ENCODE measurements around the gene DGKQ. TPM values are rescaled to one million over a fixed set of nuclear protein-coding genes. Genes with fewer than 3 reads are reported as not detected.

The DGKQ gene
- total and polyA plus RNA-seq, 4 experiments from 2014 or later, result 1.9 to 29.6 (median 18.2) TPM

DNA sequence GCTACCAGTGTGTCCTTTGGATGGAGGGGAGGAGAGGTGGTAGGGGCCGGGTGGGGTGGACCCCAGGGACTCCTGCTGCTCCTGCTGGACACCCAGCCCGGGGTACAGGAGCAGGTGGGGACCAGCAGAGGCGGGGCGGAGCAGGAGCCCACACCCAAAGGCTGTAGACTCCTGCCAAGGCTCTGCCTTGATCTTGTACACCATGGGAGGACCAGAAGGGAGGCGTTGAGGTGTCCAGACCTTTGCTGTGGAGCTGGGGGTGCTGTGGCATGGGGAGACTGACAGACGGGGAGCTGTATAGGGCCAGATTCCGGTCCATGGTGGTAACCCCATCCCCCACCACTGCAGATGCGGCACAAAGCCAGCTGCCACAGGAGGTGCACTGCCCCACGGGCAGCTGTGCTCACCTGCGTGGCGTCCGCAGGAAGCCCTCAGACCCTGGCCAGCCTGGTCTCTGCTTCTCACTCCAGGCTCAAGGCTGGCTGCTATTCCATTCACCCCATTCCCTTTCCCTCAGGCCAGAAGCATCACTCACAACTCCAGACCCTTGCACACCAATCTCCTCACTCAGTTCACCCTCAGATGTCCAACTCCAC, 24.8 kb upstream of the DGKQ start:
- Mint-ChIP-seq H3K9me3 (peaks cover 0 to 1% (median 0%) of the 10 kb centered on the region in 8 donors), H3K4me3 (peak overlapping the region in 6 of 8 donors; percentile 5 to 60 (median 35)), H3K4me1 (peaks cover 0 to 13% (median 6%) of the 10 kb centered on the region in 4 donors), H3K36me3 (no peaks in the 10 kb centered on the region), H3K27me3 (peaks cover 9 to 14% of the 10 kb centered on the region in 2 donors), H3K27ac (no peak overlapping the region)
- H3K4me1 ChIP-seq (ENCODE audit: insufficient read depth, low read length), result peaks cover 9% of the 10 kb centered on the region
- H3K9me3 ChIP-seq (ENCODE audit: control insufficient read depth in 1 of 2, low read length in 2 of 2), result no peaks in the 10 kb centered on the region
- ChIA-PET CTCF (ENCODE audit: partially characterized antibody) (interaction anchor here (1.1 kb wide), 1 partner anchor 256 kb away, joined by 6 read pairs; no protein-coding TSS in a partner anchor), POLR2A (ENCODE audit: partially characterized antibody) (interaction anchor here (1.5 kb wide), 1 partner anchor 11 kb away, joined by 7 read pairs; no protein-coding TSS in a partner anchor)
- peak in 1 of 5 donors; percentile 36 for DNase-seq
- no peak overlapping the region for H3K27ac ChIP-seq (ENCODE audit: low read depth, low read length)
- intact Hi-C loops (cut with micrococcal nuclease), result no loop called here
- H3K4me3 ChIP-seq (ENCODE audit: low read length in 2 of 2), result no peak overlapping the region
- H3K27me3 ChIP-seq (ENCODE audit: insufficient read depth, low read length), result peaks cover 6% of the 10 kb centered on the region
- no peaks in the 10 kb centered on the region for H3K36me3 ChIP-seq (ENCODE audit: insufficient read depth, low read length)

DNA sequence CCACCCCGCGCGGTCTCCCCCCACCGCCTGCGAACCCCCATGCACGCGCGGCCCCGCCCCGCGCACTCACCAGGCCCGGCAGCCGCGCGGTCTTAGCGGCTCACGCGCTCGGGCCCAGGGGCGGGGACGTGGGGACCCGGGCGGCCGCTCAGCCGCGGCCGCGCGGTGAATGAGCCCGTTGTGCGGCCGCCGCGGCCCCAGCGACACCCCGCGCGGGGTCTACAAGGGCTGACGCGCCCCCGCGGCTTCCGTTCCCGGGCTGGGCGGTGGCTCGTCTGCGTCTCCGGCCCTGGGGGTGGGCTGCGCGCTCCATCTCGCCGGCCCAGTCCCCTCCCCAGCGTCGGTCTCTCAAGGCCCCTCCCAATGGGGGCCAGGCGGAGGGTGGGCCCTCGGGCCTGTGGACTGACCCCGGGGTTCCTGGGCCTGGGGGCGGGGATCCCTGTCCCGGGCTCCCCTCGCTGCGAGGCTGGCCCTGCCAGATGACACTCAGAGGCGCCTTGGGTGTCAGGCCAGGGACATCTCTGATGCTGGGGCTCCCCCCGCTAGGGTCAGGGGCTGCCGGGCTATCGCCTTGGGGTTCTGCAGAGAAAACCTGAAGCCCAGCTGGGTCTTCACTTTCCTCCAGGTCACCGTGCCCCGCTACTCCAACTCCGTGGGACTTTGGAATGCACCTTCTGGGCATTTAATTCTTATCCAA, 24.2 kb upstream of the DGKQ start:
- Mint-ChIP-seq H3K4me3 (peak overlapping the region in 4 of 8 donors; percentile 17 to 63 (median 52)), H3K27ac (no peak overlapping the region), H3K9me3 (peaks cover 0 to 1% (median 0%) of the 10 kb centered on the region in 8 donors), H3K27me3 (peaks cover 9 to 14% of the 10 kb centered on the region in 2 donors), H3K36me3 (no peaks in the 10 kb centered on the region), H3K4me1 (peaks cover 0 to 13% (median 6%) of the 10 kb centered on the region in 4 donors)
- Histone ChIP-seq H3K4me3 (ENCODE audit: low read length in 2 of 2) (no peak overlapping the region), H3K9me3 (ENCODE audit: control insufficient read depth in 1 of 2, low read length in 2 of 2) (no peaks in the 10 kb centered on the region), H3K27me3 (ENCODE audit: insufficient read depth, low read length) (peaks cover 6% of the 10 kb centered on the region), H3K4me1 (ENCODE audit: insufficient read depth, low read length) (peaks cover 9% of the 10 kb centered on the region), H3K36me3 (ENCODE audit: insufficient read depth, low read length) (no peaks in the 10 kb centered on the region), H3K27ac (ENCODE audit: low read depth, low read length) (no peak overlapping the region)
- peak in 1 of 5 donors; percentile 29 for DNase-seq
- ChIA-PET POLR2A (ENCODE audit: partially characterized antibody) (interaction anchor here (1.5 kb wide), 1 partner anchor 12 kb away, joined by 7 read pairs; no protein-coding TSS in a partner anchor), CTCF (ENCODE audit: partially characterized antibody) (no interaction called here)
- intact Hi-C loops (cut with micrococcal nuclease), result no loop called here

- peaks cover 6% of the 10 kb centered on the region for H3K27me3 ChIP-seq (ENCODE audit: insufficient read depth, low read length)
Observed at GRCh38 chr4:996997-997374, 23.6 kb upstream of the DGKQ start.

DNA sequence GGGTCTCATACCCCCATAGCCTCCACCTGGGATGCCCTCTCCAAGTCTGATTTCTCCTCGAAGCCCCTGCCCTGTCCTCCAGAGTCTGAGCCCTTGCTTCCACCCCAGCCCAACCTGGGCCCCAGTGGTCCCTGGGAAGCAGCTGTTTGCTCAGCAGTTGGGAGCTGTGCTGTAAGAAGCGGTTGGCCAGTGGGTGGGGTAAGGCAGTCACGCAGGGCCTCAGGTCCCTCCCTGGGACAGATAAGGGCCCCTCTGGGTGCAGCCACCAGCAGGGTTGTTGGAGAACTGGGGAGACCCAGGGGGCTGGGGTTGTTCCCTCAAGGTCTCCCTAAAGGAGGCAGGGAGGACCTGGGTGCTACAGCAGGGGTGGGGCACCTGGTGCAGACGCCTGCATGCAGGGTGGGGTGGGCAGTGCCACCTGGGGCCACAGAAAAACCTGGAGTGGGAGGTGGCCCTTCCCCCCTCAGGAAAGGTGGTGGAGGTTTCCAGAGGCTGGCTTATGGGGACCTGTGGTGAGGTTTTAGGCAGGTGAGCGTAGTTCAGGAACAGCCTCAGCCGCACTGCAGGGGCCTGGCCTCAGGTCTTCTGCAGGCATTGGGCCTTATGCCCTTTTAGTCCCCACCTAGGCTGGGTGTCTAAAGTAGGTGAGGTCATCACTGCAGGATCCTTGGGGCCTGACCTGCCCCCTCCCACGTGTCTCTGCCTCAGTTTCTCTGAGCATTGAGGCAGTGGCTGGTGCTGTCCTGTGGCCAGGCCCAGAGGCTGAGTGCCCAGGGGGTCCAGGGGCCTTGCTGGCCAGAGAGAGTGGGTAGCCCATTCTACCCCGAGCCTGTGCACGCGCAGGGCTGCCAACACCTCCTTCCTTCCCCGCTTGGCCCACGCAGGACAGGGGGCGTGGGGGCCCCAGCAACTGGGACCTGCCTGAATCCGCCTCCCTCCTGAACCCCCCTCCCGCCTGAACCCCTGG, 22.9 kb upstream of the DGKQ start:
- no peak overlapping the region for H3K4me3 Mint-ChIP-seq
- ChIA-PET CTCF (ENCODE audit: partially characterized antibody) (no interaction called here), POLR2A (ENCODE audit: partially characterized antibody) (no interaction called here)
- H3K4me1 Mint-ChIP-seq, result peaks cover 0 to 13% (median 5%) of the 10 kb centered on the region in 4 donors
- H3K27me3 ChIP-seq (ENCODE audit: insufficient read depth, low read length), result peaks cover 2% of the 10 kb centered on the region
- no peak overlapping the region for H3K27ac ChIP-seq (ENCODE audit: low read depth, low read length)
- peaks cover 9 to 12% of the 10 kb centered on the region in 2 donors for H3K27me3 Mint-ChIP-seq
- no peaks in the 10 kb centered on the region for H3K36me3 Mint-ChIP-seq
- H3K9me3 ChIP-seq (ENCODE audit: control insufficient read depth in 1 of 2, low read length in 2 of 2), result no peaks in the 10 kb centered on the region
- intact Hi-C loops (cut with micrococcal nuclease), result no loop called here
- H3K4me1 ChIP-seq (ENCODE audit: insufficient read depth, low read length), result peaks cover 9% of the 10 kb centered on the region
- peak in 1 of 5 donors; percentile 33 for DNase-seq
- H3K36me3 ChIP-seq (ENCODE audit: insufficient read depth, low read length), result no peaks in the 10 kb centered on the region
- no peak overlapping the region for H3K27ac Mint-ChIP-seq
- no peak overlapping the region for H3K4me3 ChIP-seq (ENCODE audit: low read length in 2 of 2)
- H3K9me3 Mint-ChIP-seq, result no peaks in the 10 kb centered on the region

More at GRCh38 chr4:996997-997374, 23.6 kb upstream of the DGKQ start:
- no peak overlapping the region for H3K27ac Mint-ChIP-seq
- POLR2A ChIA-PET (ENCODE audit: partially characterized antibody), result no interaction called here
- Histone ChIP-seq H3K27ac (ENCODE audit: low read depth, low read length) (no peak overlapping the region), H3K4me3 (ENCODE audit: low read length in 2 of 2) (no peak overlapping the region), H3K4me1 (ENCODE audit: insufficient read depth, low read length) (peaks cover 9% of the 10 kb centered on the region), H3K9me3 (ENCODE audit: control insufficient read depth in 1 of 2, low read length in 2 of 2) (no peaks in the 10 kb centered on the region), H3K36me3 (ENCODE audit: insufficient read depth, low read length) (no peaks in the 10 kb centered on the region)
- H3K9me3 Mint-ChIP-seq, result no peaks in the 10 kb centered on the region
- H3K36me3 Mint-ChIP-seq, result no peaks in the 10 kb centered on the region
- H3K4me3 Mint-ChIP-seq, result no peak overlapping the region
- CTCF ChIA-PET (ENCODE audit: partially characterized antibody), result no interaction called here
- H3K4me1 Mint-ChIP-seq, result peaks cover 0 to 13% (median 5%) of the 10 kb centered on the region in 4 donors
- intact Hi-C loops (cut with micrococcal nuclease), result no loop called here
- no peak for DNase-seq
- H3K27me3 Mint-ChIP-seq, result peaks cover 9 to 13% of the 10 kb centered on the region in 2 donors

GRCh38 chr4:995311-996026, 22.1 kb upstream of the DGKQ start:
- no peak overlapping the region for H3K27ac ChIP-seq (ENCODE audit: low read depth, low read length)
- H3K4me3 ChIP-seq (ENCODE audit: low read length in 2 of 2), result no peak overlapping the region
- H3K36me3 Mint-ChIP-seq, result no peaks in the 10 kb centered on the region
- H3K4me1 Mint-ChIP-seq, result peaks cover 0 to 13% (median 5%) of the 10 kb centered on the region in 4 donors
- H3K4me1 ChIP-seq (ENCODE audit: insufficient read depth, low read length), result peaks cover 9% of the 10 kb centered on the region
- H3K36me3 ChIP-seq (ENCODE audit: insufficient read depth, low read length), result no peaks in the 10 kb centered on the region
- H3K27me3 Mint-ChIP-seq, result peaks cover 8 to 10% of the 10 kb centered on the region in 2 donors
- intact Hi-C loops (cut with micrococcal nuclease), result no loop called here
- no peaks in the 10 kb centered on the region for H3K9me3 Mint-ChIP-seq
- peak overlapping the region in 1 of 8 donors; percentile 46 for H3K4me3 Mint-ChIP-seq
- no peak for DNase-seq
- peak overlapping the region in 1 of 7 donors; percentile 25 for H3K27ac Mint-ChIP-seq
- ChIA-PET POLR2A (ENCODE audit: partially characterized antibody) (no interaction called here), CTCF (ENCODE audit: partially characterized antibody) (no interaction called here)
- H3K9me3 ChIP-seq (ENCODE audit: control insufficient read depth in 1 of 2, low read length in 2 of 2), result no peaks in the 10 kb centered on the region
- H3K27me3 ChIP-seq (ENCODE audit: insufficient read depth, low read length), result no peaks in the 10 kb centered on the region

DNA sequence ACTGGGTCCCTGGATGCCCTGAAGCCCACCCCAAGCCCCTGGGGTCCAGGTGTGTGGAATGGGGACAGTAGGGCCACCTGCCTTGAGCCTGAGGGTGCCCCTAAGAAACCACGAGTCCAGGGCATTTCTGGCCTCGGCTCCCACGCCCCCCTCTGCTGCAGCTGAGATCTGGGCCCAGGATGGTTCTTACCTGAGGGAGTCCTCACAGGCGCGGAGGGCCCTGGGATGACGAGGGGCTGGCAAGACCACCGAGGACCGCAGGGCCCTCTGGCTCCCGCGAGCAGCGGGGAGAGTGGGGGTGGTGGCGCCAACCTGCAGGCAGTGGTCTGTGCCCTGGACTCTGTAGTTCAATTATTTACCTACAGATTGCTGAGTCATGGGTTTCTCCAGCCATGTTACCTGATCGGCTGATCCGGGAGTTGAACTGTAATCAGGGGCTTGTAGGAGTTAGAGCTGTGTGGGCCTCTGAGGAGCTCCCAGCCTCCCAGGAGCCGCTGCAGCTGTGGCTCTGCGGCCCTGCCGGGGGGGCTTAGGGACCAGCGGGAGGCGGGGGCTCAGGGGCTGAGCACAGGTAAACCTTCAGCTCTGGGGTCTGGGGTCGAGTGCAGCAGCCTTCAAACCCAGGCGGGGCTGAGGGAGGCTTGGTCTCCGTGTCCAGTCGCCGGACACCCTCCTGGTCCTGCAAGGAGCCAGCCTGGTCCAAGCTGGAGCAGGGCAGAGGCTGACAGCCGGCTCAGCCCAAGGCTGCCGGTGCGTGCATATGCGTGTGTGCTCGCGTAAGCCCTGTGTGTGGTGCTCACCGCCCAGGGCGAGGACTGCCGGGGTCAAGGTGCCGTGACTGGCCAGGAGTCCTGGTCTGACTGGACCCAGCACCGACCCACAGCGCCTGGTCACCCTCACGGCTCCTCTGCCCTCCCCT, 20.0 kb upstream of the DGKQ start, which contains the start of gene SLC26A1:
Gene SLC26A1, minus strand, starts transcription at position 294 of the 919 bp plus-strand sequence. CDS start 1,701 bp downstream, outside the sequence.
- POLR2A ChIA-PET (ENCODE audit: partially characterized antibody), result no interaction called here
- Histone ChIP-seq H3K4me3 (ENCODE audit: low read length in 2 of 2) (no peak within 1 kb of the TSS), H3K27me3 (ENCODE audit: insufficient read depth, low read length) (no peaks in the 10 kb centered on the region), H3K9me3 (ENCODE audit: control insufficient read depth in 1 of 2, low read length in 2 of 2) (no peaks in the 10 kb centered on the region), H3K27ac (ENCODE audit: low read depth, low read length) (no peak within 1 kb of the TSS), H3K36me3 (ENCODE audit: insufficient read depth, low read length) (no peaks in the 10 kb centered on the region), H3K4me1 (ENCODE audit: insufficient read depth, low read length) (peaks cover 8% of the 10 kb centered on the region)
- intact Hi-C loops (cut with micrococcal nuclease), result no loop called here
- Mint-ChIP-seq H3K4me1 (peaks cover 0 to 7% (median 4%) of the 10 kb centered on the region in 4 donors), H3K27me3 (peaks cover under 1 to 3% of the 10 kb centered on the region in 2 donors), H3K27ac (no peak within 1 kb of the TSS), H3K9me3 (no peaks in the 10 kb centered on the region), H3K36me3 (no peaks in the 10 kb centered on the region), H3K4me3 (no peak within 1 kb of the TSS)
- no peak for DNase-seq
- CTCF ChIA-PET (ENCODE audit: partially characterized antibody), result no interaction called here
